ENCODE data around the gene MOB1A.
"Not testable (repeated sequence)": the region's sequence is repeated elsewhere in the genome, so short reads cannot be mapped to it uniquely, and the experiment has no call there.

MOB1A gene

GRCh38 chr2:74197049-74197448, 18.4 kb upstream of the MOB1A start:
- no peak for DNase-seq (ENCODE audit: low read depth)
- H3K4me3 ChIP-seq (ENCODE audit: low read depth, low read length): no peak overlapping the region

GRCh38 chr2:74194799-74195198, 16.1 kb upstream of the MOB1A start:
- no peak for DNase-seq (ENCODE audit: low read depth)
- H3K4me3 ChIP-seq (ENCODE audit: low read depth, low read length): no peak overlapping the region
- no peak for TF ChIP-seq MAX (IDR thresholded peaks at IDR 0.05; ENCODE audit: low read depth, low read length)
- no peak for TF ChIP-seq MYC (IDR thresholded peaks at IDR 0.05; ENCODE audit: low read depth, low read length)
- TF ChIP-seq CTCF (IDR thresholded peaks at IDR 0.05; ENCODE audit: low read depth, low read length): no peak
- TF ChIP-seq POLR2A (IDR thresholded peaks at IDR 0.05; ENCODE audit: extremely low read depth, insufficient read length): no peak

More at GRCh38 chr2:74197049-74197448, 18.4 kb upstream of the MOB1A start:
- TF ChIP-seq MYC (IDR thresholded peaks at IDR 0.05; ENCODE audit: low read depth, low read length) (no peak), POLR2A (IDR thresholded peaks at IDR 0.05; ENCODE audit: extremely low read depth, insufficient read length) (no peak), MAX (IDR thresholded peaks at IDR 0.05; ENCODE audit: low read depth, low read length) (no peak), CTCF (IDR thresholded peaks at IDR 0.05; ENCODE audit: low read depth, low read length) (no peak)

GRCh38 chr2:74191596-74192380, 13.1 kb upstream of the MOB1A start:
- TF ChIP-seq MYC (IDR thresholded peaks at IDR 0.05; ENCODE audit: low read depth, low read length) (no peak), MAX (IDR thresholded peaks at IDR 0.05; ENCODE audit: low read depth, low read length) (no peak), POLR2A (IDR thresholded peaks at IDR 0.05; ENCODE audit: extremely low read depth, insufficient read length) (no peak), CTCF (IDR thresholded peaks at IDR 0.05; ENCODE audit: low read depth, low read length) (no peak)
- DNase-seq (ENCODE audit: low read depth): no peak
- no peak overlapping the region for H3K4me3 ChIP-seq (ENCODE audit: low read depth, low read length)

GRCh38 chr2:74188696-74189095, 10.0 kb upstream of the MOB1A start:
- no peak for TF ChIP-seq MYC (IDR thresholded peaks at IDR 0.05; ENCODE audit: low read depth, low read length)
- TF ChIP-seq MAX (IDR thresholded peaks at IDR 0.05; ENCODE audit: low read depth, low read length): no peak
- no peak for TF ChIP-seq CTCF (IDR thresholded peaks at IDR 0.05; ENCODE audit: low read depth, low read length)
- no peak for TF ChIP-seq POLR2A (IDR thresholded peaks at IDR 0.05; ENCODE audit: extremely low read depth, insufficient read length)
- no peak for DNase-seq (ENCODE audit: low read depth)
- no peak overlapping the region for H3K4me3 ChIP-seq (ENCODE audit: low read depth, low read length)

- TF ChIP-seq POLR2A (IDR thresholded peaks at IDR 0.05; ENCODE audit: extremely low read depth, insufficient read length) (no peak), MAX (IDR thresholded peaks at IDR 0.05; ENCODE audit: low read depth, low read length) (no peak), MYC (IDR thresholded peaks at IDR 0.05; ENCODE audit: low read depth, low read length) (no peak), CTCF (IDR thresholded peaks at IDR 0.05; ENCODE audit: low read depth, low read length) (no peak)
- no peak for DNase-seq (ENCODE audit: low read depth)
- H3K4me3 ChIP-seq (ENCODE audit: low read depth, low read length): no peak overlapping the region
Measured at GRCh38 chr2:74188018-74188601, 9.4 kb upstream of the MOB1A start.

GRCh38 chr2:74186706-74187105, 8.0 kb upstream of the MOB1A start:
- not testable (repeated sequence) for H3K4me3 ChIP-seq (ENCODE audit: low read depth, low read length); DNase-seq (ENCODE audit: low read depth)
